ENCODE data around the gene RARB. TPM values are rescaled to one million over a fixed set of nuclear protein-coding genes. Genes with fewer than 3 reads are reported as not detected.

The RARB gene
- total RNA-seq, 2 donors from 2014 or later, result not detected

GRCh38 chr3:25455441-25456132, 27.5 kb downstream of the RARB start:
- Mint-ChIP-seq H3K27ac (no peak overlapping the region), H3K9me3 (no peaks in the 10 kb centered on the region), H3K36me3 (no peaks in the 10 kb centered on the region)
- DNase-seq (ENCODE audit: low spot score in 2 of 2), result no peak
- ATAC-seq, result no peak

- no peaks in the 10 kb centered on the region for H3K36me3 Mint-ChIP-seq
- ATAC-seq (no peak), DNase-seq (ENCODE audit: low spot score in 2 of 2) (no peak)
- H3K27ac Mint-ChIP-seq, result no peak overlapping the region
- H3K9me3 Mint-ChIP-seq, result no peaks in the 10 kb centered on the region
These were observed 28.9 kb downstream of the RARB start for GRCh38 chr3:25456723-25457670.

GRCh38 chr3:25457671-25458419, 29.8 kb downstream of the RARB start:
- Mint-ChIP-seq H3K9me3 (no peaks in the 10 kb centered on the region), H3K27ac (no peak overlapping the region), H3K36me3 (no peaks in the 10 kb centered on the region)
- ATAC-seq (no peak), DNase-seq (ENCODE audit: low spot score in 2 of 2) (no peak)

GRCh38 chr3:25458420-25458814, 30.4 kb downstream of the RARB start:
- DNase-seq (ENCODE audit: low spot score in 2 of 2), result no peak

GRCh38 chr3:25460751-25461150, 32.7 kb downstream of the RARB start:
- no peak overlapping the region for H3K27ac Mint-ChIP-seq
- no peak for DNase-seq (ENCODE audit: low spot score in 2 of 2)
- H3K9me3 Mint-ChIP-seq, result no peaks in the 10 kb centered on the region
- no peaks in the 10 kb centered on the region for H3K36me3 Mint-ChIP-seq
- peak; percentile 67 to 93 for ATAC-seq

More at GRCh38 chr3:25458420-25458814, 30.4 kb downstream of the RARB start:
- Mint-ChIP-seq H3K9me3 (no peaks in the 10 kb centered on the region), H3K36me3 (no peaks in the 10 kb centered on the region), H3K27ac (no peak overlapping the region)
- ATAC-seq, result no peak

GRCh38 chr3:25461946-25462345, 33.9 kb downstream of the RARB start:
- ATAC-seq, result no peak
- no peak overlapping the region for H3K27ac Mint-ChIP-seq
- H3K36me3 Mint-ChIP-seq, result no peaks in the 10 kb centered on the region

GRCh38 chr3:25462495-25462894, 34.4 kb downstream of the RARB start:
- ATAC-seq, result no peak
- no peak overlapping the region for H3K27ac Mint-ChIP-seq
- DNase-seq (ENCODE audit: low spot score in 2 of 2), result no peak
- no peaks in the 10 kb centered on the region for H3K36me3 Mint-ChIP-seq
- H3K9me3 Mint-ChIP-seq, result no peaks in the 10 kb centered on the region

More at GRCh38 chr3:25461946-25462345, 33.9 kb downstream of the RARB start:
- H3K9me3 Mint-ChIP-seq, result no peaks in the 10 kb centered on the region
- no peak for DNase-seq (ENCODE audit: low spot score in 2 of 2)

- Mint-ChIP-seq H3K27ac (no peak overlapping the region), H3K36me3 (no peaks in the 10 kb centered on the region), H3K9me3 (no peaks in the 10 kb centered on the region)
- ATAC-seq (no peak), DNase-seq (ENCODE audit: low spot score in 2 of 2) (no peak)
These were observed 35.9 kb downstream of the RARB start for GRCh38 chr3:25463836-25464418.

- no peaks in the 10 kb centered on the region for H3K9me3 Mint-ChIP-seq
- H3K27ac Mint-ChIP-seq, result no peak overlapping the region
- no peak for DNase-seq (ENCODE audit: low spot score in 2 of 2)
- no peaks in the 10 kb centered on the region for H3K36me3 Mint-ChIP-seq
- ATAC-seq, result no peak
These were observed 37.3 kb downstream of the RARB start for GRCh38 chr3:25465266-25465860.

- Mint-ChIP-seq H3K36me3 (no peaks in the 10 kb centered on the region), H3K9me3 (no peaks in the 10 kb centered on the region), H3K27ac (no peak overlapping the region)
- no peak for ATAC-seq
- no peak for DNase-seq (ENCODE audit: low spot score in 2 of 2)
These were observed 40.8 kb downstream of the RARB start for GRCh38 chr3:25468866-25469319.

GRCh38 chr3:25469558-25469957, 41.5 kb downstream of the RARB start:
- Mint-ChIP-seq H3K27ac (no peak overlapping the region), H3K9me3 (no peaks in the 10 kb centered on the region), H3K36me3 (no peaks in the 10 kb centered on the region)
- ATAC-seq (no peak), DNase-seq (ENCODE audit: low spot score in 2 of 2) (no peak)

- Mint-ChIP-seq H3K36me3 (no peaks in the 10 kb centered on the region), H3K9me3 (no peaks in the 10 kb centered on the region), H3K27ac (no peak overlapping the region)
- DNase-seq (ENCODE audit: low spot score in 2 of 2) (no peak), ATAC-seq (no peak)
These were observed 43.2 kb downstream of the RARB start for GRCh38 chr3:25471081-25471768.

- no peaks in the 10 kb centered on the region for H3K9me3 Mint-ChIP-seq
- DNase-seq (ENCODE audit: low spot score in 2 of 2) (no peak), ATAC-seq (no peak)
- H3K27ac Mint-ChIP-seq, result no peak overlapping the region
- no peaks in the 10 kb centered on the region for H3K36me3 Mint-ChIP-seq
These were observed 44.1 kb downstream of the RARB start for GRCh38 chr3:25472153-25472552.

GRCh38 chr3:25472731-25473130, 44.7 kb downstream of the RARB start:
- Mint-ChIP-seq H3K27ac (no peak overlapping the region), H3K36me3 (no peaks in the 10 kb centered on the region), H3K9me3 (no peaks in the 10 kb centered on the region)
- no peak for DNase-seq (ENCODE audit: low spot score in 2 of 2)
- ATAC-seq, result no peak

- ATAC-seq, result no peak
- no peaks in the 10 kb centered on the region for H3K36me3 Mint-ChIP-seq
These were observed 45.2 kb downstream of the RARB start for GRCh38 chr3:25473246-25473645.

GRCh38 chr3:25474052-25474451, 46.0 kb downstream of the RARB start:
- Mint-ChIP-seq H3K9me3 (no peaks in the 10 kb centered on the region), H3K36me3 (no peaks in the 10 kb centered on the region), H3K27ac (no peak overlapping the region)
- no peak for DNase-seq (ENCODE audit: low spot score in 2 of 2)
- no peak for ATAC-seq

More at GRCh38 chr3:25473246-25473645, 45.2 kb downstream of the RARB start:
- Mint-ChIP-seq H3K9me3 (no peaks in the 10 kb centered on the region), H3K27ac (no peak overlapping the region)
- DNase-seq (ENCODE audit: low spot score in 2 of 2), result no peak
